ENCODE measurements around the gene UBAP2L.

The UBAP2L gene

GRCh38 chr1:154176337-154176736 is 44.4 kb upstream of the UBAP2L start:
- TF ChIP-seq SIN3A (IDR thresholded peaks at IDR 0.05; ENCODE audit: borderline replicate concordance, insufficient read depth, low read length) (no peak), TAF1 (IDR thresholded peaks at IDR 0.05; ENCODE audit: borderline replicate concordance, insufficient read depth, low read length) (no peak), POLR2AphosphoS5 (IDR thresholded peaks at IDR 0.05; ENCODE audit: low read depth, low read length) (no peak), FOXP2 (optimal IDR thresholded peaks at IDR 0.05; ENCODE audit: borderline replicate concordance, extremely low read depth, extremely low read length, insufficient read depth) (no peak), REST (IDR thresholded peaks at IDR 0.05; ENCODE audit: insufficient read depth in 1 of 2, low read depth in 2 of 2, low read length in 2 of 2) (no peak)

GRCh38 chr1:154178013-154178412 is 42.7 kb upstream of the UBAP2L start:
- TF ChIP-seq POLR2AphosphoS5 (IDR thresholded peaks at IDR 0.05; ENCODE audit: low read depth, low read length) (no peak), SIN3A (IDR thresholded peaks at IDR 0.05; ENCODE audit: borderline replicate concordance, insufficient read depth, low read length) (no peak), REST (IDR thresholded peaks at IDR 0.05; ENCODE audit: insufficient read depth in 1 of 2, low read depth in 2 of 2, low read length in 2 of 2) (no peak), TAF1 (IDR thresholded peaks at IDR 0.05; ENCODE audit: borderline replicate concordance, insufficient read depth, low read length) (no peak), FOXP2 (optimal IDR thresholded peaks at IDR 0.05; ENCODE audit: borderline replicate concordance, extremely low read depth, extremely low read length, insufficient read depth) (no peak)

GRCh38 chr1:154178911-154179811 is 41.6 kb upstream of the UBAP2L start:
- no peak for TF ChIP-seq FOXP2 (optimal IDR thresholded peaks at IDR 0.05; ENCODE audit: borderline replicate concordance, extremely low read depth, extremely low read length, insufficient read depth)
- TF ChIP-seq REST (IDR thresholded peaks at IDR 0.05; ENCODE audit: insufficient read depth in 1 of 2, low read depth in 2 of 2, low read length in 2 of 2), result no peak
- no peak for TF ChIP-seq TAF1 (IDR thresholded peaks at IDR 0.05; ENCODE audit: borderline replicate concordance, insufficient read depth, low read length)
- TF ChIP-seq SIN3A (IDR thresholded peaks at IDR 0.05; ENCODE audit: borderline replicate concordance, insufficient read depth, low read length), result no peak
- no peak for TF ChIP-seq POLR2AphosphoS5 (IDR thresholded peaks at IDR 0.05; ENCODE audit: low read depth, low read length)

- TF ChIP-seq TAF1 (IDR thresholded peaks at IDR 0.05; ENCODE audit: borderline replicate concordance, insufficient read depth, low read length), result no peak
- TF ChIP-seq FOXP2 (optimal IDR thresholded peaks at IDR 0.05; ENCODE audit: borderline replicate concordance, extremely low read depth, extremely low read length, insufficient read depth), result no peak
- TF ChIP-seq SIN3A (IDR thresholded peaks at IDR 0.05; ENCODE audit: borderline replicate concordance, insufficient read depth, low read length), result no peak
- TF ChIP-seq POLR2AphosphoS5 (IDR thresholded peaks at IDR 0.05; ENCODE audit: low read depth, low read length), result no peak
- TF ChIP-seq REST (IDR thresholded peaks at IDR 0.05; ENCODE audit: insufficient read depth in 1 of 2, low read depth in 2 of 2, low read length in 2 of 2), result no peak
These were observed 40.6 kb upstream of the UBAP2L start for GRCh38 chr1:154179946-154180687.

Data from PFSK-1 (cell line).